Measurements from ENCODE around the gene COL5A3.
"Not testable (repeated sequence)": the region's sequence is repeated elsewhere in the genome, so short reads cannot be mapped to it uniquely, and the experiment has no call there.

The COL5A3 gene

DNA sequence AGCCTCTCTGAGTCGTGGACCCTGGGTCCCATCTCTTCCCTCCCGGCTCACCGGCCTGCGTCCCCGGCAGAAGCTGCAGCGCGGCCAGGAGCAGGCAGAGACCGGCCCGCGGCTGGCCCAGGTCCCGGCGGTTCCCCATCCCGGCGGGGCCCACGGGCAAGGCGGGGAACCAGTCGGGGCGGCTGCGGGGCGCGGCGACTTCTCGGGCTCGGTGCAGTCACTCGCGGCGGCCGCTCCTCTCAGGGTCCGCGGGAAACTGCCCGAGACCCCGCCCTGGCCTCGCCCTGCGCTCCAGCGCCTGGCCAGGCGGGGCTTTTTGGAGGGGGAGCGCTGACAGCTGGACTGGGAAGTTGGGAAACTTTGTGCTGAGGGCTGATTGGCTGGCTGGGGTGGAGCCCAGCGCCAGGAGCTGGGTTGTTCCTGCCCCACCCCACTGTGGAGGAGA, at the start of gene COL5A3:
Gene COL5A3, minus strand, starts transcription at position 258 of the 445 bp plus-strand sequence. Its CDS starts 119 bp downstream, at position 139.
- DNase-seq (ENCODE audit: low spot score), result no peak

DNA sequence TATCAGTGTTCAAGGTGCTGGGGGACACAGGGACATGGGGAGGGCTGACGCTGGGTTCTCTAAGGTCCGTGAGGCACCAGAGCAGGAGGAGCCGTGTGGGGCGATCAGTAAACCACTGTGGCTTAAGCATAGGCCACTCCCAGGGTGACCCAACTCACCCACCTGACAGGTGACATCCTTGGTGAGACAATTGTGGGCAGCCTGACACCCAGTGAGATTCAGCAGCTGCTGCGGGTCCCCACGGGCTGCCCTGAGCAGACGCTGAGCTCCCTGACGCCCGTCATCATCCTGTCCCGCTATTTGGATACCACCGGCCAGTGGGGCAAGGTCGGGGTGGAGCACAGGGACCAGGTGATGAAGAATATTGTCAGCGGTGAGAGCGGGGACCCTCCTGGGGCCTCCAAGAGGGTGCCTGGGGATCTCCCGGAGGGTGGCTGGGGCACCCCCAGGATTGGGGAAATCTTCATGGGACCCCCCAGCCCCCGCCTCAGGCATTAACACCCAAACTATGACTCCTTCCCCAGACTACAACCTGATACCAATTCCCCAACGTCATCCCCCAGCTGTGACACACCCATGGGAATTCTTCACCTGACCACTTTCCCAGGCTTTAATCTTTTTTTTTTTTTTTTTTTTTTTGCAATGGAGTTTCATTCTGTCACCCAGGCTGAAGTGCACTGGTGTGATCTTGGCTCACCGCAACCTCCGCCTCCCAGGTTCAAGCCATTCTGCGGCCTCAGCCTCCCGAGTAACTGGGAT, 42.5 kb upstream of the COL5A3 start:
- DNase-seq (ENCODE audit: low spot score), result no peak

DNA sequence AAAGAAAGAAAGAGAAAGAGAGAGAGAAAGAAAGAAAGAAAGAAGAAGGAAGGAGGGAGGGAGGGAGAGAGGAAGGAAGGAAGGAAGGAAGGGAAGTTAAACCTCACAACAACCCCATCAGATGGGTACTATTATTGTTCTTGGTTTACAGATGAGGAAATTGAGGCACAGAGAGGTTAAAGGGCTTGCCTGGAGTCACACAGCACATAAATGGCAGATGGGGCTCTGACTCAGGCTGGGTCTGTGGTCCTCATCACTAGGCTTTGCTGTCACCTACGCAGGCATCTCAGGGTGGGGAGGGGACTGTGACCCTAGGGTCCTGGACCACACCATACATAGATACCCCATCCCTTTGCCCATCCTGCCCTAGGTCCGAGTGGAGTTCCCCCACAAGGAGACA, 39.3 kb upstream of the COL5A3 start:
- no peak for DNase-seq (ENCODE audit: low spot score)

DNA sequence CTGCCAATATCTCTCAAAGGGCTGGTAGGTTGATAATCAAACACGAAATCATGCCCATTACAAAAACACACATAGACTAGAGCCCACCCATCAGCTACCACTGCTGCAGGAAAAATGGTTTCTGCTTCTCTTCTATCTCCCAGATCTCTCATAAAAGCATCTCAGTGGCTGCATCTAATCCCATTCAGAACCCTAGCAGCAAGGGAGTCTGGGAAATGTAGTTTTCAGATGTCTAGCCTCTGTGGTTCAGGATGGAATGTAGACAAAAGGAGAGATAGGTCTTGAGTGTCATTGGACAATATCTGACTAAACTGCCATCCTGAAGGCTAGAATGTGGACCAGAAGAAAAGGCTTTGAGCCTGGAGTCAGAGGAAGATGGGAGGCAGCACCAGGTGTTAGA, 35.1 kb upstream of the COL5A3 start:
- no peak for DNase-seq (ENCODE audit: low spot score)

DNA sequence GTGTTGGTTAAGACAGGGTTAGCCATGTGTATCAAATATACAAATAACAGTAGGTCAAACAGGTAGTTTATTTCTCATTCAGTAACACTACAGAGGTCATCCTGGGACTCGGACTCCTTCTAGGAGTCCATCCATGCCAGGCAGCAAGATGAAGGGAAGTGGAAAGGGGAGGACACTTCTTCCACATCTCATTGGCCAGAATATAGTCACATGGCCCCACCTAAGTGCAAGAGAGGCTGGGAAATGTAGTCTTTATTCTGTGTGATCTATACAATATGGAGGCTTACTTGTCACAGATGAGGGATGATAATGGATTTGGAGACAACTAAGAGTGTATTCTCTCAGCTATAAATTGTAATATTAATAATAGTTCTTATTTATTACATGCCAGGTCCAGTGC, 34.1 kb upstream of the COL5A3 start:
- DNase-seq (ENCODE audit: low spot score), result no peak

DNA sequence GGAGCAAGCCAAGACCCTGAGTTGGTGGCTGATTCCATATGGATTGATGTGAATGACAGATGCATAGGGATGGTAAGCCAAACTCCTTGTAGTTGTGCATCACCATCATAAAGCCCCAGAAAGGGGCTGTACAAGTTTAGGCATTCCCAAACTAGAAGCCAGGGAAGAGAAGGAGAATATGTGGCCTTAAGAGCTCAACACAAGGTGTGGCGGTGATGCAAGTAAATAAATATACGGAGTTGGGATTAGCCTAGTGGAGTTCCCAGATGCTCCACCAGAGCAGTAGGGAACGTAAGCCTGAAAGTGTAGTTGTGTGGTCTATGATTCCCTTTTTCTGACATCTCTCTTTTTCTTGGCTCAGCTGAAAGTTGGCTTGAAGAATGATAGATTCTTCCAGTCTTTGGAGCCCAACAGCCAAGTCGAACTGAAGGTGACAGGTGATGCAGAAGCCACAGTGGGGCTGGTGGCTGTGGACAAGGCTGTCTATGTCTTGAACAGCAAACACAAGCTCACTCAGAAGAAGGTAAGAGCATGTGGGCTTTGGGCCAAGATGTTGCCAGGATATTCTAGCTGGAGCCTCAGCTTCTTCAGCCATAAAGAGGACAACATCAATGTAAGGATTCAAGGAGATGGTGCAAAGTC, 33.1 kb upstream of the COL5A3 start:
- no peak for DNase-seq (ENCODE audit: low spot score)

DNA sequence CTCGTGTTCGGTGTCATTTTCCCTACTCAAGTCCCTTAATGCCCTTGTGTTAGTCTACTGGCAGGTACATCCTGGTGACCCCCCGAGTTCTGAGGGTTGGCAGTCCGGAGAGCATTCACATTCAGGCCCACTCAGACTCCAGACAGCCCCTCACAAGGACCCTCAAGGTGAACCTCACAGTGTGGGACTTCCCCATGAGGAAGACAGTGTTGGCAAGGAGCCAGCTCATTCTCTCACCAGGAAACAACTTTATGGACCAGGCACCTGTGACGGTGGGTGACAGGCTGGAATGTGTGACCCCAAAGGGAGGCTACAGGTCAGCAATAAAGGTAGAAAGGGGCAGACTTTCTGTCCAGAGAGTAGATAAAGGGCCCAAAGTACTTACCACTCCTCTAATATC, 27.5 kb upstream of the COL5A3 start:
- DNase-seq (ENCODE audit: low spot score), result no peak

DNA sequence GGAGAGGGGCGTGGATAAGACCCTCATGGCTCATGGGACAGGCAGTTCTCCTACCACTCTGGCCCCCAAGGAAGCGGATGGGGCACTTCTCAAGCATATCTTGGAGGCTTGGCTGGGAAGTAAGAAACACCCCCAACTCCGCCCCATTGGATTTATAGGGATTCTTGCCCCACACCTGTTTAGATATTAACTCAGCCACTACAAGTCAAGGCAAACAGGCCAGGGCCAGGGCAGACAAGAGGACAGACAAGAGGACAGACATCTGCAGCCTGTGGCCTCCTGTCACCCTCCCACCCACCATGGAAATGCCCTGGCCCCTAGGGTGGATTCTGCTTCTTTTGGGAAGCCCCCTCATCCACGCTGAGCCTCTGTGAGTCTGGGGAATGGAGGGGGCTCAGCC, 27.1 kb upstream of the COL5A3 start:
- DNase-seq (ENCODE audit: low spot score), result no peak

DNA sequence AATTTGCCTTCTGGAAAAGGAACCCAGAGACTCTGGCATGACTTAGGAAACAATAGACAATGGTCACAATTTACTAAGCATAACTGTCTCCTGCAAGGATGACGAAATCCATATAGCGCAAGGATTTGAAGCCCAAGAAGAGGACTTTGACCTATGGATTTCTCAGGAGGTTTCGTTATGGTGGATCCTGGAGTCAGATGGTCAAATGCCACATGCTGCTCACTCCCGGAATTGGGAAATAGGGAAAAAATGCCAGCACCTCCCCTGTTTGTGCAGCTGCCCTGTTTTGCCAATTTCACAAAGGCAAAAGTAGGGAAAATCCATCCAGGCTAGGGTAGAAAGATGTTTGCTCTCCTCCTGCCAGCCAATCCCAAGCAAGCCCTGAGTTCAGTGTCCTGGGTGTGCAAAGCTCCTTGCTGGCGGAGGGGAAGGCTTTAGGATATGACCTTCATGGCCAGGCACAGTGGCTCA, 26.3 kb upstream of the COL5A3 start:
- DNase-seq (ENCODE audit: low spot score), result no peak

DNA sequence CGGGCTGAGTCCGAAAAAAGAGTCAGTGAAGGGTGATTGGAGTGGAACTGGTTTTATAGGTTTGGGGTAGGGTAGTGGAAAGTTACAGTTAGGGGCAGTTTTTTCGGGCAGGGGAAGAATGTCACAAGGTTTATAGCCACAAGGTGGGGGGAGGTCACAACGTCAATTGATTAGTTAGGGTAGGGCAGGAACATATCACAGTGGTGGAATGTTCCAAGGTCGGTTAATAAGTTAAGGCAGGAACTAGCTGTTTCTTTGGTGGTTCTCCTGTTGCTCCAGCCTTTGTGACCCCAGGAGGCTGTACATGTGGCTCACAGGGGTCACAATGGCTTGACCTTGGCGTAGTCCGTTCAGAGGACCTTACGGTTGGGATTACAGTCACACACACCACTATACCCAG, 23.3 kb upstream of the COL5A3 start:
- DNase-seq (ENCODE audit: low spot score), result no peak

DNA sequence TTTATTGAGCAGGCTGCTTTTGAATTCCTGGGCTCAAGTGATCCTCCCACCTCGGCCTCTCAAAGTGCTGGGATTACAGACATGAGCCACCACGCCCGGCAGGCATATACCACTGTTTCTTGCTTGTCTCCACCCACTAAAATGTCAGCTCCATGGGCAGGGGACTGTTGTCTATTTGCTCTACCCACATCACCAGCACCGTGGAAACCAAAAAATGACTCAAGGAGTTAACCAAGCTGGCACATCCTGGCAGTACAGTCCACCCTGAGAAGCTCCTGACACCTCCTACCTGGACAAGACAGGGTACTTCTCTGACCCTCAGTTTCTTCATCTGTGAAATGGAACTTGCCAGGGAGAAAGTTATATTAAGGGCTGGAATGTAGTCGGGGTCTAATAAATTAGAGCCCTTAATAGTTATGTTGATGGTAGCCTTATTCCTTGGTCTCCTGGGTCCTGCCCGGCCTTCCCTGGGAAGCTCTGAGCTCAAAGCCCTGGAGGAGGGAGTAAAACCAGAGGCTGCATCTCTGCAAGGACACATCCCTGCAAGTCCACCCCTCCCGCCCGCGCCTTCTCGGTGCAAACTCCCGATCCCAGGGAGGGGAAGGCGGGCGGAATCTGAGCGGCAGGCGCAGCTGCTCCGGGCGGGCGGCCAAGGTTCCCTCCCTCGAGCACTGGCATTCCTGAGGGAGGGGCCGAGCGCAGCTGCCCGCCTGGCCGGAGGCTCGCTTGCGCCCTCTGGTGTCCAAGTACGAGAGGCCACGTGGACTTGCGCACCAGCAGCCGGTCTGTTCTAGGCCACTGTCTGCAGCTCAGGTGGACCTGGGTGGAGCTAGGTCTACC, 17.1 kb upstream of the COL5A3 start:
- peak; percentile 82 for DNase-seq (ENCODE audit: low spot score)

DNA sequence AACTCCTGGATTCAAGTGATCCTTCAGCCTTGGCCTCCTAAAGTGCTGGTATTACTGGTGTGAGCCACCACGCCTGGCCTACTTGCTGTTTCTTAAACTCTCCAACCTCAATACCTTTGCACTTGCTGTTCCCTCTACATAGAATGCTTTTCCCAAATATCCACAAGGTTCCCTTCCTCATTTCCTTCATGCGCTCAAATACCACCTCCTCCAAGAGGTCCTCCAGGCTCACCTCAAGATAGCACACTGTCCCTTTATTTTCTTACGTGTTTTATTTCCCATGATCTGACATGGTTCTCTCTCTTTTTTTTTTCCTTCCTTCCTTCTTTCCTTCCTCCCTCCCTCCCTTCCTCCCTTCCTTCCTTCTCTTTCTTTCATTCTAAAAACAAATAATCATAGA, 16.4 kb upstream of the COL5A3 start:
- no peak for DNase-seq (ENCODE audit: low spot score)

DNA sequence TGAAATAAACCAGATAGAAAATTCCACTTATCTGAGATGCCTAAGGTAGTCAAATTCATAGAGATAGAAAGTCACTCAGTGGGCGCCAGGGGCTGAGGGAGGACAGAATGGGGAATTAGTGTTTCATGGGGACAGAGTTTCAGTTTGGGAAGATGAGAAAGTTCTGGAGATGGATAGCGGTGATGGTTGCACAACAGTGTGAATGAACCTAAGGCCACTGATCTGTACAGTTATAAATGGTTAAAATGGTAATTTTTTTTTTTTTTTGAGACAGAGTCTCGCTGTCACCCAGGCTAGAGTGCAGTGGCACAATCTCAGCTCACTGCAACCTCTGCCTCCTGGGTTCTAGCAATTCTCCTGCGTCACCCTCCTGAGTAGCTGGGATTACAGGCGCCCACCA, 12.8 kb upstream of the COL5A3 start:
- not testable (repeated sequence) for DNase-seq (ENCODE audit: low spot score)

DNA sequence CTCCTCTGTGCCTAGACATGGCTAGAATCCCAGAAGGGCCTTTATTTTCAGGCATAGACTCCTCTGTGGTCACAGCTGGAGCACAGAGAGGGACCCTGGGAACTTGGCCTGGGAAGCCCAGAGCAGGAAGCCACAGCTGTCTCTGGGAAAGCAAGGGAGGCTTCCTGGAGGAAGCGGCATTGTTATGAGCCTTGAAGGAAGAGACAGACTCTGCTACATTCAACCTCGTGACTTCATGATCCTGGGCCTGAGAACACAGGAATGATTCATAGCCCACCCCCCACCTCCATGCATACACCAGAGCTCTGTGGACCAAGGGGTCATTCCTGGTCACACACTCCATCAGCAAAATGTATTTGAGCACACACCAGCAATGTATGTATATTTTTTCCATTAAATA, 11.6 kb upstream of the COL5A3 start:
- no peak for DNase-seq (ENCODE audit: low spot score)

DNA sequence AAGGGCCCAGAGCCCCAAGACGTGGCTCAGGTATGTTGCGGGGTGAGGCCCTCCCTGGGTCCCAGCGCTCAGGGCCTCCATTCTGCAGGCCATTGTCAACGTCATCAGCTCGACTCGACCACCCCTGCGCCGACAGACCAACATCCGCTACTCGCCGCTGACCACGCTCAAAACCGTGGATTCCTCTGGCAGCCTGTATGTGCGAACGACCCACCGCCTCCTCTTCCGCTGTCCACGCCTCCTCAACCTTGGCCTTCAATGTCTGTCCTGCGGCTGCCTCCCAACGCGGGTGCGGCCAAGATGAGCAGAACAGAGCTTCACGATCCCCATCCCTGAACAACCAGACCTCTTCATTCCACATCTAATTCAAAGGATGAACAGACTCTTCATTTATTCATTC, 11.1 kb upstream of the COL5A3 start:
- no peak for DNase-seq (ENCODE audit: low spot score)

DNA sequence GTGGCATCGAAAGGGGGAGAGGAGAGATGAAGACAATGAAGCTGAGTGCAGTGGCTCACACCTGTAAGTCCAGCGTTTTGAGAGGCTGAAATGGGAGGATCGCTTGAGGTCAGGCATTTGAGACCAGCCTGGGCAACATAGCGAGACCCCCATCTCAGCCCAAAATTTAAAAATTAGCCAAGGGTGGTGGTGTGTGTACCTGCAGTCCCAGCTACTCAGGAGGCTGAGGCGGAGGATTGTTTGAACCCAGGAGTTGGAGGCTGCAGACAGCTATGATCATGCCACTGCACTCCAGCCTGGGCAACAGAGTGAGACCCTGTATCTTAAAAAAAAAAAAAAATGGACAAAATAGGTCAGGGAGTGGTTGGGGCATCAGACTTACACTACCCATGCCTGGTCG, 10.5 kb upstream of the COL5A3 start:
- no peak for DNase-seq (ENCODE audit: low spot score)

DNA sequence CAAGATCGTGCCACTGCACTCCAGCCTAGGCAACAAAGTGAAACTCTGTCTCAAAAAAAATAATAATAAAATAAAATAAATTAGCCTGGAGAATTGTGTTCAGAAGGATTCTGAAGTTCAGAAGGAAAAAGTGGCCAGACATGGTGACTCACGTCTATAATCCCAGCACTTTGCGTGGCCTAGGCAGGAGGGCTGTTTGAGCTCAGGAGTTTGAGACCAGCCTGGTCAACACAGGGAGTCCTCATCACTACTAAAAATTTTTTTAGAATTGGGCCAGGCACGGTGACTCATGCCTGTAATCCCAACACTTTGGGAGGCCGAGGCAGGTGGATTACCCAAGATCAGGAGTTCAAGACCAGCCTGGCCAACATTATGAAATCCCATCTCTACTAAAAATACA, 8.9 kb upstream of the COL5A3 start:
- no peak for DNase-seq (ENCODE audit: low spot score)

DNA sequence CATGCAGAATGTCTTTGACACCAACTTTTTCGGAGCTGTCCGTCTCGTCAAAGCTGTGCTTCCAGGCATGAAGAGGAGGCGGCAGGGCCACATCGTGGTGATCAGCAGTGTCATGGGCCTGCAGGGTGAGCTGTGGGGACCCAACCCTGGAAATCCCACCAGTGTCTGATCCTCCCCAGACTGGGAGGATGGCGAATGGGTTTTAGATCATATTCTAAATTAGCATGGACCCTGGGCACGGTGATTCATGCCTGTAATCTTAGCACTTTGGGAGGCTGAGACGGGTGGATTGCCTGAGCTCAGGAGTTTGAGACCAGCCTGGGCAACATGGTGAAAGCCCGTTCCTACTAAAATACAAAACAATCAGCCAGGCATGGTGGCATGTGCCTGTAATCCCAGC, 8.5 kb upstream of the COL5A3 start:
- no peak for DNase-seq (ENCODE audit: low spot score)

DNA sequence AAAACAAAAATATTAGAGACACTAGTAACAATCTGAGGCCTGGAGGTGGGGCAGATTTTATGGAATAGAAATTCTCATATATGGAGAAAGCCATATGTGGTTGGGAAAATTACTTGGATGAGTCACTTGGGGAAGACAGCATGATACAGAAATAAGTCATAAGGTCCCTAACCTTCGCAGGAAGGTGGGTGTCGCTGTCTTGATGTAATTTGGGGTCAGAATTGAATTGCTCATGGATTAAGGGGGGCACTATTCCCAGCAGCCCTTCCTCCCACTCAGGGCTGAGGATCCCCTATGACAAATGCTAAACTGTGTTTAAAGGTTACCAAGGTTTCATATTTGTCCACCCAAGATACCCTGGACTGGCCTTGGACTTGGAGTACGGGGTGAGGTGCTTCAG, 8.0 kb upstream of the COL5A3 start:
- no peak for DNase-seq (ENCODE audit: low spot score)

DNA sequence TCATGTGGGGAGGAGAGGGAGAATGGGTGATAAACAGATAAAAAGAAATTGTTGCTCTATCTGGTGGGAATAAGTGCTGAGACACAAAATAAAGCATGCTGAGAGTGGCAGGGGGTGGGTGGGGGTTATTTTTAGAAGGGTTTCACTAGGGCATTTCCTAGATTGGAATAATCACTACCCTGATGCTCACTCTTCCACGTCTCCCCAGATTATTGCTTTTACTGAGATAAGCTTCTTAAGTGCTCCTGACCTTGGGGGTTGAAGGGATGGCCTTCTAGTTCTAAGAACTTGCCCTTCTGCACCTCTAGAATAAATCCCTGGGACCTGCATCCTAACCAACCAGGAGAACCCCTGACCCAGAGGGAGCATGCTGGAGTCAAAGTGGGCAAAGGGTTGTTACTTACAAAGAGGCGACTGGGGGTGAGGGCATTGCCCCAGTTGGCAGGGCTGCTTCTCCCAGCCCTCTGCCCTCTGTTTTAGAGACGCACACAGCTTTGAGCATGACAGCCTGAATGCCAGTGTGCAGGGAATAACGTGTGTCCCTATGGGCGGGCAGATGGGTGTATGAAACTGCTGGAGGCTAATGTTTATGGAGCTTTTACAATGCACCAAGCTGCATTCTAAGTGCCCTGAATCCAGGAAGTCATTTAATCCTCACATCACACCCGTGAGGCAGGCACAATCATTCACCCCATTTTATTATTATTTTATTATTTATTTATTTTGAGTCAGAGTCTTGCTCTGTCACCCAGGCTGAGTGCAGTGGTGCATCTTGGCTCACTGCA, 3.7 kb upstream of the COL5A3 start:
- DNase-seq (ENCODE audit: low spot score), result no peak

DNA sequence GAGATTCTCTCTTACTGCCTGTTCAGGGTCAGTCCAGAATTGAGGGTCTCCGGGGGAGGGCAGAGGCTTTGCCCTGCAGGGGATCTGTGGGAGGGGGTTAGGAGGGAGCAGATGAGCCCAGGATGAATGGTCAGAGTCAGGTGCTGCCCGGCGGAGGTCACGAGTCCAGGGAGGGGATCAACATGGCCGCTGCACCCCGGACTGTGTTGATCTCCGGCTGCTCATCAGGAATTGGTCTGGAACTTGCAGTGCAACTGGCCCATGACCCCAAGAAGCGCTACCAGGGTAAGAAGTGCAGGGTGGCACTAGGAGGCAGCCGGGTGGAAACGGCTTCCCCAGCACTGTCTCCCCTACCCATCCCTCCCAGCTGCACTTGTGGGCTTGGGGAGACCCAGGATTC, 3.0 kb upstream of the COL5A3 start, which contains the start of gene RDH8:
Gene RDH8, plus strand, starts transcription at position 168 of the 400 bp plus-strand sequence. Its CDS starts 15 bp downstream, at position 183.
- no peak for DNase-seq (ENCODE audit: low spot score)

DNA sequence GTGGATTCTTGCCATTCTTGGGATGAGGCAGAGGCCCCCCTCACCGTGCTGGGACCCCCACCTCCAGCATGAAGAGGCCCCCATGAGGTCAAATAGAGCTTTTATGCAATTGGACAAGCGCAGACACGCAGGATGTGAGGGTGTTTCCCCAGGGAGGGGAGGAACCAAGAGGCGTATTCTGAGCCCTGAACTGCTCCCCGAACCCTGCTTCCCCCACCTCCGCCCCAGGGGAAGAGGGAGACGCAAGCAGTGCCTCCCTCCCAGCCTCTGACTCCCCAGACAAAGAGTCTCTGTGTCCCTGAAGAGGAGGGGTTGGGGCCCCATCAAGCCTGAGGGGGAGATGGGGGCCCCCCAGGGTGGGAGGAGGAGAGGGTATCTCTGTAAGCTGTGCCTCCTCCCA, 1.7 kb upstream of the COL5A3 start:
- no peak for DNase-seq (ENCODE audit: low spot score)

Measured in pons (tissue), 1 donor.